ENCODE data around the gene ST3GAL4. TPM values are rescaled to one million over a fixed set of nuclear protein-coding genes. Genes with fewer than 3 reads are reported as not detected.

Gene ST3GAL4
- total and polyA plus RNA-seq, 4 donors: 20.7 to 48.2 (median 27.8) TPM

- 90% methylated on average over 12 of the region's 12 CpGs for WGBS (ENCODE audit: insufficient coverage)
- no peak overlapping the region for H3K4me3 ChIP-seq (ENCODE audit: low read depth, low read length)
- H3K27me3 ChIP-seq (ENCODE audit: control insufficient read depth, insufficient read depth, low read length): no peaks in the 10 kb centered on the region
- no peak overlapping the region for H3K27ac ChIP-seq (ENCODE audit: low read depth, low read length)
- H3K36me3 ChIP-seq (ENCODE audit: control insufficient read depth, insufficient read depth, low read length): peaks cover 41% of the 10 kb centered on the region
- DNase-seq (ENCODE audit: low read depth in 4 of 6, low spot score in 6 of 6): no peak
- peaks cover 7% of the 10 kb centered on the region for H3K4me1 ChIP-seq (ENCODE audit: control insufficient read depth, insufficient read depth, low read length)
- H3K9me3 ChIP-seq (ENCODE audit: control insufficient read depth, insufficient read depth, low read length): no peaks in the 10 kb centered on the region
Measured at GRCh38 chr11:126408496-126408895, 53.0 kb downstream of the ST3GAL4 start.

GRCh38 chr11:126408901-126409619 is 53.6 kb downstream of the ST3GAL4 start:
- Histone ChIP-seq H3K4me1 (ENCODE audit: control insufficient read depth, insufficient read depth, low read length) (peaks cover 13% of the 10 kb centered on the region), H3K36me3 (ENCODE audit: control insufficient read depth, insufficient read depth, low read length) (peaks cover 47% of the 10 kb centered on the region), H3K27ac (ENCODE audit: low read depth, low read length) (no peak overlapping the region), H3K9me3 (ENCODE audit: control insufficient read depth, insufficient read depth, low read length) (no peaks in the 10 kb centered on the region), H3K4me3 (ENCODE audit: low read depth, low read length) (no peak overlapping the region), H3K27me3 (ENCODE audit: control insufficient read depth, insufficient read depth, low read length) (no peaks in the 10 kb centered on the region)
- WGBS (ENCODE audit: insufficient coverage): 78% methylated on average over 5 of the region's 12 CpGs
- no peak for DNase-seq (ENCODE audit: low read depth in 4 of 6, low spot score in 6 of 6)

DNA sequence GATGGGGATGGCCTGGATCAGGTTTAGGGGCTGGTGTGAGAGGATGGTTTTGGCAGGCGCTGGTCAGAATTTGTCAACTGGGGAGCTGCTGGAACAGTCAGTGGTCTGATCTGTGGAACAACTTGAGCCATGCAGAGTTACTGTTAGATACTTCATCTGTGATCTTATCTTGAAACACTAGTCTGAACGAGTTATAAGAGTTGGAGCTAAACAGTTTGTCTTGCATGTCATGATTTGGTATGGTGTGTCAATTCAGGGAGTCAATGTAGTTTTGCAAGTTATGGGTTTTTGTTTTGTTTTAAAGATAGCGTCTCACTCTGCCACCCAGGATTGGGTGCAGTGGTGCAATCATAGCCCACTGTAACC is 54.1 kb downstream of the ST3GAL4 start:
- DNase-seq (ENCODE audit: low read depth in 4 of 6, low spot score in 6 of 6): no peak
- H3K4me3 ChIP-seq (ENCODE audit: low read depth, low read length): no peak overlapping the region
- peaks cover 52% of the 10 kb centered on the region for H3K36me3 ChIP-seq (ENCODE audit: control insufficient read depth, insufficient read depth, low read length)
- H3K4me1 ChIP-seq (ENCODE audit: control insufficient read depth, insufficient read depth, low read length): peaks cover 18% of the 10 kb centered on the region
- 100% methylated on average over 1 of the region's 3 CpGs for WGBS (ENCODE audit: insufficient coverage)
- no peak overlapping the region for H3K27ac ChIP-seq (ENCODE audit: low read depth, low read length)
- no peaks in the 10 kb centered on the region for H3K9me3 ChIP-seq (ENCODE audit: control insufficient read depth, insufficient read depth, low read length)
- no peaks in the 10 kb centered on the region for H3K27me3 ChIP-seq (ENCODE audit: control insufficient read depth, insufficient read depth, low read length)

DNA sequence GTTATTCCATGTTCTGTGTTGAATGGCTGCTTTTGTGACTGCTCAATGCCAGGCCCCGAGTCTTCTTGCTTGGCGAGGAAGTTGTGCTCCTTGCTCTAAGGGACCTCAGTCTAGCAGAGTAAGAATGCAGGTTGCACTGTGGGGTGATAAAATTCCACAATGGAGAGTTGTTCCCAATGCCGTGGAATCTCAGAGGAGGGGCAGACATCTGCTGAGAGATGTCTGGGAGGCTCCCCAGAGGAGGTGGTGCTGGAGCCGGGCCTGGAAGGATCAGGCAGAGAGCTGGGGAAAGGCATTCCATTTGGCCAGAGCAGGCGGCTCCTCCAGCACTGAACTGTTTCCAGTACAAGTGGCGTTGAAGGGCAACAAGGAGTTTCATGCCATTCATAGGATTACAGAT is 55.2 kb downstream of the ST3GAL4 start:
- WGBS (ENCODE audit: insufficient coverage): 52% methylated on average over 6 of the region's 6 CpGs
- Histone ChIP-seq H3K4me1 (ENCODE audit: control insufficient read depth, insufficient read depth, low read length) (peaks cover 29% of the 10 kb centered on the region), H3K9me3 (ENCODE audit: control insufficient read depth, insufficient read depth, low read length) (no peaks in the 10 kb centered on the region), H3K4me3 (ENCODE audit: low read depth, low read length) (no peak overlapping the region), H3K27ac (ENCODE audit: low read depth, low read length) (no peak overlapping the region), H3K27me3 (ENCODE audit: control insufficient read depth, insufficient read depth, low read length) (no peaks in the 10 kb centered on the region), H3K36me3 (ENCODE audit: control insufficient read depth, insufficient read depth, low read length) (peaks cover 62% of the 10 kb centered on the region)
- no peak for DNase-seq (ENCODE audit: low read depth in 4 of 6, low spot score in 6 of 6)

- Histone ChIP-seq H3K27me3 (ENCODE audit: control insufficient read depth, insufficient read depth, low read length) (no peaks in the 10 kb centered on the region), H3K9me3 (ENCODE audit: control insufficient read depth, insufficient read depth, low read length) (no peaks in the 10 kb centered on the region), H3K4me3 (ENCODE audit: low read depth, low read length) (no peak overlapping the region), H3K36me3 (ENCODE audit: control insufficient read depth, insufficient read depth, low read length) (peaks cover 63% of the 10 kb centered on the region), H3K27ac (ENCODE audit: low read depth, low read length) (no peak overlapping the region), H3K4me1 (ENCODE audit: control insufficient read depth, insufficient read depth, low read length) (peaks cover 42% of the 10 kb centered on the region)
- WGBS (ENCODE audit: insufficient coverage): 72% methylated on average over 6 of the region's 6 CpGs
- no peak for DNase-seq (ENCODE audit: low read depth in 4 of 6, low spot score in 6 of 6)
Measured at GRCh38 chr11:126411971-126412381, 56.5 kb downstream of the ST3GAL4 start.

DNA sequence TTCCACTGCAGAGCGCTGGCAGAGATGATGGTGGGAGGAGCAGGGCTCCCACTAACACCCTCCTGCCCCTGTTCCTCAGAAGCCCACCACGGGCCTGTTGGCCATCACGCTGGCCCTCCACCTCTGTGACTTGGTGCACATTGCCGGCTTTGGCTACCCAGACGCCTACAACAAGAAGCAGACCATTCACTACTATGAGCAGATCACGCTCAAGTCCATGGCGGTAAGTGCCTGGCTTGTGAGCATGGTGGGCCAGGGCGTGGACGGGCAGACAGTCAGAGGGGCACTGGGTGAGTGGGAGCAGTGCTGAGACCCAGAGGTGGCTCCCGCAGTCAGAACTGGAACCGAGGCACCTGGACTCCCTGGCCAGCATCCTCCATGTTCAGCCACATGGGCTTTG is 57.9 kb downstream of the ST3GAL4 start:
- Histone ChIP-seq H3K27ac (ENCODE audit: low read depth, low read length) (no peak overlapping the region), H3K27me3 (ENCODE audit: control insufficient read depth, insufficient read depth, low read length) (no peaks in the 10 kb centered on the region), H3K36me3 (ENCODE audit: control insufficient read depth, insufficient read depth, low read length) (peaks cover 50% of the 10 kb centered on the region), H3K4me3 (ENCODE audit: low read depth, low read length) (no peak overlapping the region), H3K4me1 (ENCODE audit: control insufficient read depth, insufficient read depth, low read length) (peaks cover 43% of the 10 kb centered on the region), H3K9me3 (ENCODE audit: control insufficient read depth, insufficient read depth, low read length) (no peaks in the 10 kb centered on the region)
- WGBS (ENCODE audit: insufficient coverage): 89% methylated on average over 9 of the region's 11 CpGs
- DNase-seq (ENCODE audit: low read depth in 4 of 6, low spot score in 6 of 6): no peak

- Histone ChIP-seq H3K36me3 (ENCODE audit: control insufficient read depth, insufficient read depth, low read length) (peaks cover 45% of the 10 kb centered on the region), H3K27ac (ENCODE audit: low read depth, low read length) (peak overlapping the region; percentile 80), H3K27me3 (ENCODE audit: control insufficient read depth, insufficient read depth, low read length) (no peaks in the 10 kb centered on the region), H3K4me3 (ENCODE audit: low read depth, low read length) (no peak overlapping the region), H3K9me3 (ENCODE audit: control insufficient read depth, insufficient read depth, low read length) (no peaks in the 10 kb centered on the region), H3K4me1 (ENCODE audit: control insufficient read depth, insufficient read depth, low read length) (peaks cover 43% of the 10 kb centered on the region)
- DNase-seq (ENCODE audit: low read depth in 4 of 6, low spot score in 6 of 6): no peak
- 97% methylated on average over 4 of the region's 9 CpGs for WGBS (ENCODE audit: insufficient coverage)
Measured at GRCh38 chr11:126413843-126414405, 58.4 kb downstream of the ST3GAL4 start.

DNA sequence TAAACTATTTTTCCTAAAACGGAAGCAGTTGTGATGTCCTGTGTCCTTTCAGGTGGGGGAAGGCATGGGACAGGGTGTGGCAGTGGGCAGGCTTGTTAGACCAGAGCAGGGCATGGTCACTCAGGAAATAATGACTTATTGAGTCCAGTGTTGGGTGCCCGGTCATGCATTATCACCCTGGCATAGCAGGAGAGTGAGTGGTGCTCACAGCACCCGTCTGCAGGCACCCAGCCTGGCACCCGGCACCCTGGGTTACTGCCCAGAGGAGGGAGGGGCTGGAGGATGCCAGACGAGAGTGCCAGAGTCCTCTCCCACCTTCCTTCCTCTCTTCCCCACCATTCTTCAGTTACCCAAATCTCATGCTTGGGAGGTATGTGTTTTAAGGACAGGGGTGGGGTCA is 59.1 kb downstream of the ST3GAL4 start:
- 100% methylated on average over 1 of the region's 5 CpGs for WGBS (ENCODE audit: insufficient coverage)
- no peak for DNase-seq (ENCODE audit: low read depth in 4 of 6, low spot score in 6 of 6)
- peaks cover 39% of the 10 kb centered on the region for H3K36me3 ChIP-seq (ENCODE audit: control insufficient read depth, insufficient read depth, low read length)
- H3K9me3 ChIP-seq (ENCODE audit: control insufficient read depth, insufficient read depth, low read length): no peaks in the 10 kb centered on the region
- H3K4me1 ChIP-seq (ENCODE audit: control insufficient read depth, insufficient read depth, low read length): peaks cover 47% of the 10 kb centered on the region
- H3K4me3 ChIP-seq (ENCODE audit: low read depth, low read length): no peak overlapping the region
- no peaks in the 10 kb centered on the region for H3K27me3 ChIP-seq (ENCODE audit: control insufficient read depth, insufficient read depth, low read length)
- H3K27ac ChIP-seq (ENCODE audit: low read depth, low read length): peak overlapping the region; percentile 80

- Histone ChIP-seq H3K36me3 (ENCODE audit: control insufficient read depth, insufficient read depth, low read length) (peaks cover 39% of the 10 kb centered on the region), H3K27me3 (ENCODE audit: control insufficient read depth, insufficient read depth, low read length) (no peaks in the 10 kb centered on the region), H3K9me3 (ENCODE audit: control insufficient read depth, insufficient read depth, low read length) (no peaks in the 10 kb centered on the region), H3K27ac (ENCODE audit: low read depth, low read length) (peak overlapping the region; percentile 80), H3K4me1 (ENCODE audit: control insufficient read depth, insufficient read depth, low read length) (peaks cover 47% of the 10 kb centered on the region), H3K4me3 (ENCODE audit: low read depth, low read length) (no peak overlapping the region)
- 59% methylated on average over 4 of the region's 7 CpGs for WGBS (ENCODE audit: insufficient coverage)
- peak in 2 of 6 donors; percentile 82 to 88 for DNase-seq (ENCODE audit: low read depth in 4 of 6, low spot score in 6 of 6)
Measured at GRCh38 chr11:126415128-126415527, 59.6 kb downstream of the ST3GAL4 start.
